Activated CD8-positive, alpha-beta memory T cell treated with anti-CD3 and anti-CD28 coated beads, Interleukin-2, amount 50 U/mL, for 24 hours (primary cell): ENCODE data around the gene TRIM58.

ENCODE experiments used
- DNase-seq: peaks from one replicate; pipeline ENCODE4 v3.0.0-alpha.2; 2020; ENCODE audit errors: extremely low read depth

Gene TRIM58, protein sequence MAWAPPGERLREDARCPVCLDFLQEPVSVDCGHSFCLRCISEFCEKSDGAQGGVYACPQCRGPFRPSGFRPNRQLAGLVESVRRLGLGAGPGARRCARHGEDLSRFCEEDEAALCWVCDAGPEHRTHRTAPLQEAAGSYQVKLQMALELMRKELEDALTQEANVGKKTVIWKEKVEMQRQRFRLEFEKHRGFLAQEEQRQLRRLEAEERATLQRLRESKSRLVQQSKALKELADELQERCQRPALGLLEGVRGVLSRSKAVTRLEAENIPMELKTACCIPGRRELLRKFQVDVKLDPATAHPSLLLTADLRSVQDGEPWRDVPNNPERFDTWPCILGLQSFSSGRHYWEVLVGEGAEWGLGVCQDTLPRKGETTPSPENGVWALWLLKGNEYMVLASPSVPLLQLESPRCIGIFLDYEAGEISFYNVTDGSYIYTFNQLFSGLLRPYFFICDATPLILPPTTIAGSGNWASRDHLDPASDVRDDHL

DNA sequence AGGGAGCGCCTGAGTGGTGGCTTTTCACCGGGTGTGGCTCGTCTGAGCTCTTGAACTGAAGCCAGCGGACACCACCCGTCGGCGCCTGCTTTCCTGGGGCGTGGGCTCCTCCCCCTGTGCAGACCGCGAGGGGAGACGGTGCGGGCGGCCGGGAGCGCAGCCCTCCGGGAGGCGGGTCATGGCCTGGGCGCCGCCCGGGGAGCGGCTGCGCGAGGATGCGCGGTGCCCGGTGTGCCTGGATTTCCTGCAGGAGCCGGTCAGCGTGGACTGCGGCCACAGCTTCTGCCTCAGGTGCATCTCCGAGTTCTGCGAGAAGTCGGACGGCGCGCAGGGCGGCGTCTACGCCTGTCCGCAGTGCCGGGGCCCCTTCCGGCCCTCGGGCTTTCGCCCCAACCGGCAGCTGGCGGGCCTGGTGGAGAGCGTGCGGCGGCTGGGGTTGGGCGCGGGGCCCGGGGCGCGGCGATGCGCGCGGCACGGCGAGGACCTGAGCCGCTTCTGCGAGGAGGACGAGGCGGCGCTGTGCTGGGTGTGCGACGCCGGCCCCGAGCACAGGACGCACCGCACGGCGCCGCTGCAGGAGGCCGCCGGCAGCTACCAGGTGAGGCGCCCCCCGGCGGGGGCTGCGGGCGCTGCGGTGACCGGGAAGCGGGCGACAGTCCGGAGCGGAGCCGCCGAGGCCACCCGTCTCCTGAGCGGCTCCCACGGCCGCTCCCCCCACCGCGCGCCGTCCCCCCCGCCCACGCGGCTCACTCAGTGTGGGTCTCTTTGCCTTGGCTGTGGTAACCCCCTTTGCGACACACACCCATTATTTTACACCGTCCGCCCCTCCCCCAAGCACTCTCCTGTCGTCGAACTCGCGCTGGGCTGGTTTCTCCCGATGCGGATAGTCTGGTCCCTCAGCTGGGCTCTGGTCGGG is at the start of gene TRIM58:
TRIM58 (plus strand) TSS at position 119 of the 916 bp plus-strand sequence; CDS start at position 179, 60 bp downstream.
- no peak for DNase-seq

DNA sequence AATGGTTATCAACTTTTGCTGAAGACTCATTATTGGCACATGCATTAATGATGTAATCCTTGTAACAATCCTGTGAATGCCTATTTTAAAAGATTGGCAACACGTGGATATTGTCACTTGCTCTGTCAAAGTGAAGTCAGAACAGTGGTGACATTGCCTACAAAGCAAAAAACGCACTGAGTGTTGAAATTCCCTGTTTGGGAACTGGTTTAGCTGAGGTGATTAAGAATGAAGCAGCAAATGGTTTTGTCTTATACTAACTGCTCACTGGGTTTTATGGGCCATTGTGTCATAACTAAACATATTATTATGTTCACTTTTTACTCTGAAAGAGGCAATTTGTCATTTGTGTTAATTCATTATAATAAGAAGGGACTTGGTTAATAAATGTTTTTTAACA is 44.4 kb upstream of the TRIM58 start:
- DNase-seq = no peak

DNA sequence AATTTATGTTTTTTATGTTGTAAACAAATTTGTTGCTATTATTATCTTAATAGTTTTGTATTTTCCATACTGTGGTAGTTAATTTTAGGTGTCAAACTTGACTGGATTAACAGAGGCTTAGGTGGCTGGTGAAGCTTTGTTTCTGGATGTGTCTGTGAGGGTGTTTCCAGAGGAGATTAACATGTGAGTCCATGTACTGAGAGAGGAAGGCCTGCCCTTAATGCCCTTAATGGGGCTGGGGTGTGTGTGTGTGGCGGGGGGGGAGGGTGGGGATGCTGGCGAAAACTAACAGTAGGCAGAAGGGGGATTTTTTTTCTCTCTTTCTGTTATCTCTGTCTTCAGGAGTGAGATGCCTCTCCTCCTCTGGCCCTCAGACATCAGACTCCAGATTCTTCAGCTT is 34.9 kb upstream of the TRIM58 start:
- no peak for DNase-seq

DNA sequence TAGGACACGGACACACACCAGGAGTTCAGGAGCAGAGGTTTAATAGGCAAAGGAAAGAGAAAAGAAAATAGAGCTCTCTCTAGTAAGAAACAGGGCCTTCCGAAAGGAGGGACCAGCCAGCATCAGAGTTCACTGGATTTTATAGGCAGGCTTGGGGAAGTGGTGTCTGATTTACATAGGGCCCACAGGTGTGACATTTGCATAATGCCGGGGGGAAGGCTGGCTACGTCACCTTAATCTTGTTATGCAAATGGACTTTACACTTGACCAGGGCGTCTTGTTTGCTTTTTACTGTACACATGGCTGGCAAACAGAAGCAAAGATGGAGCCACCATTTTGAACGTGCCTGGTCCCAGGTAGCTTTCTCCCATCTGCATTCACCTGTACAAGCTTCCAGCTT is 33.0 kb upstream of the TRIM58 start, which contains the start of gene OR14A16:
OR14A16 (minus strand) TSS at position 97 of the 400 bp plus-strand sequence. CDS start 8,390 bp downstream, outside the sequence.
- DNase-seq = no peak

DNA sequence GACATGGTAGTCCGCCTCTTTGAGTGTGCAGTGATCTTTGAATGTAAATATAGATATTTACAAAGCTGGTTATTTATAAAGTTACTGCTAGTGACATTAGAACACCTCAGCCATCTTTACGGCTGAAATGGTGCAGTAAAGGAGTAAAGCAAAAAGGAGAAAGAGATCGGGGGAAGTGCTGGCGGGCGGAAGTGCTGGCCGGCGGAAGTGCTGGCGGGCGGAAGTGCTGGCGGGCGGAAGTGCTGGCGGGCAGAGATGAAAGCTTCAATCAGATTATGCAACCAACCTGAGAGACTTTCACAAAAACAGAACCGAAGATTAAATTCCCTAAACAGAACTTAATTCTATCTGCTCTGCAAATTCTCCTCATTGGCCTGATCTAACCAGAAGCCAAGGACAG is 31.6 kb upstream of the TRIM58 start:
- no peak for DNase-seq

DNA sequence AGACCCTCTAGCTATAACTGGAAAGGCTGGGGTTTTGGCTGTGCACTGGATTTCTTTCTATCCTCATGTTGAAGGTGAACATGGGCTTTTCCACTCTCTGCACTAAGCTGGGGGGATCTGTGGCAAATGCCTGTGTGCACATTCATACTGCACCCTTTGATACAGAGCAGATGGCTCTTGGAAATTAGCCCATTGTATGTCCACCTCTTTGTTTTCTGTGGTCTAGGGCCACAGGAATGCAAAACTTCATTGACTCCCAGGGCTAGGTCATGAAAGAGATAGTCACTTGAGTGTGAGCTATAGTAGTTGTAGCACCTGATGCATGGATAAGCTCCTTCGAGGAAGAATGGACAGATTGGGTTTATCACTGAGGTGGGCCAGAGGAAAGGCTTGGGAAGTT is 27.3 kb upstream of the TRIM58 start:
- no peak for DNase-seq

DNA sequence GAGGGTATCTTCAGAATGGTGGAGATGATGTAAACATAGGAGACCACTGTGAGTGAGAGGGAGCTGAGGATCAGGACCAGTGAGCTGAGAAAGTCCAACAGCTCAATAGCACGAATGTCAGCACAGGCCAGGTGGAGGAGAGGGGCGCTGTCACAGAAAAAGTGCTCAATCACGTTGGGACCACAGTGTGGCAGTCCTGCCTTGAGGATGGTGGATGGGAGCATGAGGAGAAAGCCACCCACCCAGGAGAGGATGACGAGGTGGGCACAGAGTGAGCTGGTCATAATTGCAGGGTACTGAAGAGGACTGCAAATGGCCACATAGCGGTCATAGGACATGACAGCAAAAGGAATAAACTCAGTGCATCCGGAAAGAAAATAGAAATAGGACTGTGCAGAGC is 23.4 kb upstream of the TRIM58 start:
- DNase-seq = no peak

DNA sequence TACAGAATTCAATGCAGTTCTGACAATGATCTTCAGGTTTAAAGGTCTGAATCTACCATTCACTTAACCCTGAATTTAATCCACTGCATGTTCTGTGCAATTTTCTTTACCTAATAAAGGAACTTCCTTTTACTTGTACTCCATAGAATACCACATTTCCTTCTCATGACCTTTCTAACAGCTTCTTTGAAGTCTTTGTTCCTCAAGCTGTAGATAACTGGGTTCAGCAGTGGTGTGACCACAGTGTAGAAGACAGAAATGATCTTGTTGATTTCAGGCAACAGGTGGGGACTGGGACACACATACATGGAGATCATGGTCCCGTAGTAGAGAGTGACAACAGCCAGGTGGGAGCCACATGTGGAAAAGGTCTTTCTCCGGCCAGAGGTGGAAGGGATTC is 16.2 kb upstream of the TRIM58 start:
- DNase-seq = no peak

DNA sequence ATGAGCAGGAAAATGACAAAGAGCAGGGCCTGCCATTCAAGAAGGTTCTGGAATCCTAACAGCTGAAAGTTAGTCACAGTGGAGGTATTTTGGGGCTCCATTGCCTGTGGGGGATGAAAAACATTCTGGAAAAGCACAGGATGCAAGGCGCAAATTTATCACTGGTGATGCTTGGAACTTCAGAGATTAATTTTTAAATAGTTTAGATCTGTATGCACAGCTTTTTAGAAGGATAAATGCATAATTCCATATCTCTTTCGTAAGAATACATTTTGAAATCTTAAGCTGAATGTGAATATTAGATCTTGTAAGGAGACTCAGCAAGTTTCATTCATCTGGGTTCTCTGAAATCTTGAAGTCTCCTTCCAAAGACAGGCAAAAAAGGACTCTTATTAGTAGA is 15.2 kb upstream of the TRIM58 start, which contains the start of gene OR11L1:
OR11L1 (minus strand) TSS at position 101 of the 400 bp plus-strand sequence; CDS start at position 101, 0 bp downstream.
- DNase-seq = no peak

DNA sequence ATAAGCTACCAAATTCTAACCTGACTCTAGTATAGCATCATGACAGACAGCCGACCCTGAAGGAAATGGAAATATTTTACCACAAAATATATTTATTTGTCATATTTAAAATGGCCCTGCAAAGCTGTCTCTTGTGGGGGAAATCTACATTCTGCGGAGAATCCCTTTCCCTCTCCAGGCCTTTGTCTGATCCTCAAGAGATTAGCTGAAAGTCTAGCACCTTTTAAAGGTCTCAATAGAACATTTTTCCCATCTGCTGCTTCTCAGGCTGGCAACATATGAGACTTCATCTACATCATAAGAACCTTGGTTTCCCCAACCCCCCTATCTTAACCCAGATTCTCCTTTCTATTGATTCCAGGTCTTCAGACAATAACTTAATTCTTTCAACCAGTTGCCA is 13.6 kb upstream of the TRIM58 start:
- DNase-seq = no peak

DNA sequence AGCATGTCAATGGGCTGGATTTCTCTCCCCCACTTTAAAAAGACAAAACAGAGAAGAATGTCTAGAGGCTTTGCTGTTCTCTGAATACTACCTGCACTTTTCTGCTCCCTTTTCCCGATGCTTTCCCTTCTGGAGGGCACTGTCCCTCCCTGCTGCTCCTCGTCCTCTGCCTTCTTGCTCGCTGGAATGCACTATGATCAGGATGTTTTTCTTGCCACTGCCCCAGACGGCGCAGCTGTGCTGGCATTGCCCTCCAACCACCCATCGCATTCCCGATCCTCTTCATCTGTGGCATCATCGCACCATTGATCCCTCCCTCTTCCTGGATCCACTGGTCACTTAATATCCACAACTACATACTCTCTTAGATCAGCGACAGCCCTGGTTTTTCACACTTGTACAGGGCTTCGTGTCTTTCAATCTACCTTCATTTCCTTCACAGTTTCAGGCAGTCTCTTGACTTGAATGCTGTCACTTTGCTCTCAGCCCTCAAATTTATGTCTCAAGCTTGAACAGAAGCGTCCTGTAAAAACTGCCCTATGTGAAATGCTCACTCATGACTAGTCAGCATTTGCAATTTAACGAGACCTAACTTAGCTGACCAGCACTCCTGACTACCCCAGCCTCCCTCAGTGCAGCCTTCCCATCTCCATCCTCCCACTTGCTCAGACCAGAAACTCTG is 11.8 kb upstream of the TRIM58 start:
- no peak for DNase-seq

DNA sequence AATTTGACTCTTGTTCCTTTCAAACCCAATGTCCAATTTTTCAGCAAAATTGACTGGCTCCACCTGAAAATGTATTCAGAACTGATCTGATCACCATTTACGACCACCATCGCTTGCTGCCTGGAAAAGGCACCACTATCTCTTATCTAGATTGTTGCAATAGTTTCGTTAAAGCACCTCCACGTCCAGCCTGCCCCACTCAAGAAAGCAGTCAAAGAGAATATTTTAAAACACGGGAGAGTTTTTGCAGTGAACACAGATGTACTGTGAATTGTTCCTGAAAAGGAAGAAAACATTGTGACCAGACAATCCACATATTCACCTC is 11.3 kb upstream of the TRIM58 start:
- no peak for DNase-seq

DNA sequence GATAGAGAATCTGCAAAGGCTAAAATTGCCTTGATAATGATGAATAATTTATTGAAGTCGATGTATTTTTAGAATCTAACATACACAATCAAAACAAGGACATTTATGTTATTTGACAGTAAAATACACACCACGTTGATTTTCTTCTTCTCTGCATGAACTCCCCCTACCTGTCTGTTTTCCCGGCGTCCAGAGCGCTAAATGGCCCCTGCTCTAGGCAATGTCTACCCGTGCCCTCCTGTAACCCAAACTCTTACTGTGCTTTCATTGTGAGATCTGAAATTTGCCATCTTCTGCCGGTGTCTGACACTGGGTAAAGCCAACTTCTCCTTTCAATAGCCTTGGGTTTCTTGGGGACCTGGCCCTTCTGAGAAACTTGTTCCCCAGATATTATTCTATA is 8.6 kb upstream of the TRIM58 start:
- no peak for DNase-seq

DNA sequence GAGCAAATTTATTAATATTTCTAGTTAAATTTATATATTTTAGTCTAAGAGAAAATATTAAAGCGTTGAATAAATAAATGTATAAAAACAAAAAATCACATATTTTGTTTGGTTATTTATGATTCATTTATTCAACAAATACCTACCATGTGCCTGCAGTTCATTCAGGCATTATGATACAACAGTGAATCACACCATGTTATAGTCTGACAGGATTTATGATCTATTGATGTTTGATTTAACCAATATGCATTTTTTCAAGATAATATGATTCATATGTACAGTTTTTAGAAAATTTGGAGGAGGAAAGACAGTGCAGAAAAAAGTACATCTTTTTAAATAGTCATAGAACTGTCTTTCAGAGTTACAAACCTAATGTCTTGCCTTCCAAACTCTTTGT is 7.4 kb upstream of the TRIM58 start:
- no peak for DNase-seq

DNA sequence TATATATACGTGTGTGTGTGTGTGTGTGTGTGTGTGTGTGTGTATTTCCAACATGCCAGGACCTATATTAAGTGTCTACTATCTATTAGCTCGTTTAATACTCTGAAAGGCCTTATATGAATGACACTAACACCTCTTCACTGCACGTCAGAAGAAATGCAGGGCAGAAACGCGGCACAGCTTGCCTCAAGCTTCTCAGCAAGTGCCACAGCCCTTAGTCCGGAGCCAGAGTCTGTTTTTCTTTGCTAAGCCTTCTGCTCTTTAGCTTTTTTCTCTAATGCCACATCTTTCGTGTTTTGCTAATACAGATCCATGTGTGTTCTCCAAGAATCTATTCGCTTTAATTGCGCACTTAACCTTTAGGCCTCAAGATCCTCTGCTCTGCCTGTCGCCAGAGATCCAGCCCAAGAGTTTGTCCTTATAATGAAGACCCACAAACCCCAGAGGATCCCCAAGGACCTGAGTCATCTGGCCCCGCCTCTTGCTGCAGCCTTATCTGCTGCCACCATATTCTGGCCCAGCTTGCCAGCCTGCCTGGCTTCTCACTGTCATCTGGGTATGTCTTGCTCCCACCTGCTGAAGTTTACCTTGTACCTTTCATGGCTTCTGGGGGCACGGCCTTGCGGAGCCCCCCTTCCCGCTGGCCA is 2.0 kb upstream of the TRIM58 start:
- DNase-seq = no peak

DNA sequence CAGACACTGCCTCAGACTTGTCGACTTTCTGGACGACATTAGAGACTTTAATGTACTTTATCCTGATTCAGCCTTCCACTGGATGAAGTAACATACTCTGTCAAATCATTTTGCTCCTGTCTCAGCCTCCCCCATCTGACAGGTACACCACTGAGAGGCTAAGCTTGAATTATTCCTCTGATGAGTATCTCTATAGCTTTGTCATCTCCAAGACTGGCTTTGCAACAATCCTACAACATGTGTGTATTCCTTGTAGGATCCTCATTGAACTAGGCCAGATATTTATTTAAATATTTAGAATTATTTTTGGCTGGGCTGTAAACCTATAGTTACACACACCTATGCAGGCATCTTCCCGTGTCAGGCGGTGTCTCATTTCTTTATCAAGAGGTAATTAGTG is 1.1 kb upstream of the TRIM58 start:
- DNase-seq = no peak

DNA sequence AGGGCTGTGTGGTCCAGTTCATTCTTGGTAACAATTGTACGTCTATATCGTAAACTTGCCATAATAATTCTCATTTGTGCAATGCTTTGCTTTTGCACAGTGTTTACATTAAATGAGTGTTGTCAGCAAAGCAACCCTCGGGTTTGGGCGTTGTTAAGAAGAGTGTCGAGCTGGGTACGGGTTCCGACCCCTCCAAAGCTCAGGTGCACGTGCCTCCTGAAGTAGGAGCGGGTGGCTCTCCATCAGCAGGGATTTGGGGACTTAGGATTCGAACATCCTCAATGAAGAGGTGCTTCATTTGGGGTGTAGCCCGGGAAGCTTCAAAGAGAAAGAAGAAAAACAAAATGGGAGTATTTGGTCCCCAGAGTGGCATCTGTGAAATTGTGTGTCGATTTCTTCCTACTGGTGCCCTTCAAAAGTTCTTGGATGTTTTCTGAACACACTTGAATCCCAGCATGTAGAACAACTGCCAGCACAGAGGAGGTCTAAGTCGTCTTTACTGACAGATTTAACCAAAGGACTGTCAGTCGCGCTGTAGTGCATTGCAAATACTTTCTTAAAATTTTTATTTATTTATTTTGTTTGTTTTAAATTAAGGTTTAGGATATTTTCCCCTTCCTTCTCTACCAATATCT is 1.1 kb downstream of the TRIM58 start:
- no peak for DNase-seq

DNA sequence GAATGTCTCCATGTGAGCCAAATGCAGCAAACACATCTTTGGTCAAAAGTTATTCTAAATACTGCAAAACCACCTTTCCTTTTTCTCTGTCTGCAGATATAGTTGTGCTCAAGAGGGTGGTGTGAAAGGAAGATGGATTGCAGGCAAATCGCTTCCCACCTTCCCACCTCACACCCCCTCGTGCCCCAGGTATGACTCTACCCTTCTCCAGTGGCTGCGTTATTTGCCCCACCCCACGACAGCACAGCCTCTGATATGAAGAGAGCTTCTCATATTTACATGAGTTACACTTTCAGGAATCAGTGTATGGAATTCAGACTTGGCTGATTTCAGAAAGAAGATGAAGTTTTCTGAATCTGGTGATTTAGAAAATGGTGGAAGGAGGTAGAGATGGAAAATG is 5.8 kb downstream of the TRIM58 start:
- no peak for DNase-seq

DNA sequence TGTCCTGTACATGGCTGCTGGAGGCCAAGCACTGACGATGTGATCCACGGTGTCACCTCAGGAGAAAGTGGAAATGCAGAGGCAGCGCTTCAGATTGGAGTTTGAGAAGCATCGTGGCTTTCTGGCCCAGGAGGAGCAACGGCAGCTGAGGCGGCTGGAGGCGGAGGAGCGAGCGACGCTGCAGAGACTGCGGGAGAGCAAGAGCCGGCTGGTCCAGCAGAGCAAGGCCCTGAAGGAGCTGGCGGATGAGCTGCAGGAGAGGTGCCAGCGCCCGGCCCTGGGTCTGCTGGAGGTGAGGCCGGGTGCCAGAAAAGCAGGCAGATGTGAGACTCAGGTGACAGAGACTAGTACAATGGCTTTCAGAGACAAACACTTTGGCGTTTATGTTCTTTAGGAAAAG is 7.7 kb downstream of the TRIM58 start:
- DNase-seq = no peak

DNA sequence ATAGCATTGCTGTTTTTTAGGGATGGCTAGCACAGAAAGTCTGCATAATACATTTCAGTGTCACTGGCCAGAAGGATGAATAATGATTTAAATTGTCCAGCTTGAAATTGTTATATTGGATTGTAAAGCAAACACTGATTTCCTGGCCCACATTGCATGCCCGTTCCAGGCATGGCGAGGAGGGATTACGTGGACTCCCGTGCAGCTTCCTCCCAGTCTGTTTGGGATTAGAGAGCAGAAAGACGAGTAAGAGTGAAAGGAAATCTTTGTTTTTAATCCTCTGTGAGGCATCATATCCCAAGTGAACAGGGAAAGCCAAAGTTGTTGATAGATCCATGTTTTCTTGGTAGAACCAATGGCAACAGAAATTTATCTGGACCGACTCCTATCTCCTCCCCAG is 8.4 kb downstream of the TRIM58 start:
- no peak for DNase-seq

DNA sequence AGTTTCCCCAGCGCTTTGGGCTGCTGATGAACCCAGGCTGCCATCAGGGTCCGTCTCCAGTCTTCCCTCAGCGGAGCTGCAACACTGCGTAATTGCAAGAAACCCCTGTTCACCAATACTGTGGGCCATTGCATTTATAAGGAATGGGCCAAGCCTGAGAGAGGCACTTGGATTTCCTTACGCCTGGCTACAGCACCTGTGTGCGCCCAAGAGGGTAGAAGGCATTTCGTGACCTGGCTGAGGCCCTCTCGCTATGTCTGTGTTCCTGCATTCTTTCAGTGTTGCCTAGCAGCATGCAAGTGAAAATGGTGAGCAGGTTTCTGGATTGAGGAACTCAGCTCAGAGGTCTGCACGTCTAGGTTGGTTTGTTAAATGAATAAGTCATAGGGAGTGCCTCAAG is 26.4 kb downstream of the TRIM58 start:
- DNase-seq = no peak
